GM10248 (cell line): ENCODE measurements around the gene TMEM117.
"Not testable (repeated sequence)": the region's sequence is repeated elsewhere in the genome, so short reads cannot be mapped to it uniquely, and the experiment has no call there.

ENCODE experiments used
- CTCF ChIA-PET: fragments of 300-600 bp; sonication (Branson Sonifier 250); formaldehyde crosslinking; extraction: SDS; loops from one replicate; lab custom pipeline; 2021; ENCODE audit warnings: antibody characterized with exemption; lab: Yijun Ruan, JAX
- POLR2A ChIA-PET: fragments of 350-650 bp; sonication (Branson Sonifier 250); formaldehyde crosslinking; extraction: SDS; loops from one replicate; lab custom pipeline; 2020; ENCODE audit warnings: antibody characterized with exemption; lab: Yijun Ruan, JAX
- DNase-seq: peaks from one replicate; pipeline ENCODE4 v3.0.0; 2012; ENCODE audit errors: extremely low spot score
- TF ChIP-seq, protein P1 (sequence below): IDR thresholded peaks from 2 replicates; pipeline ENCODE4 v1.5.1; 2012; ENCODE audit warnings: mild to moderate bottlenecking, low read depth; ENCODE audit errors: extremely low read depth, missing control alignments, control extremely low read depth

TMEM117 gene

DNA sequence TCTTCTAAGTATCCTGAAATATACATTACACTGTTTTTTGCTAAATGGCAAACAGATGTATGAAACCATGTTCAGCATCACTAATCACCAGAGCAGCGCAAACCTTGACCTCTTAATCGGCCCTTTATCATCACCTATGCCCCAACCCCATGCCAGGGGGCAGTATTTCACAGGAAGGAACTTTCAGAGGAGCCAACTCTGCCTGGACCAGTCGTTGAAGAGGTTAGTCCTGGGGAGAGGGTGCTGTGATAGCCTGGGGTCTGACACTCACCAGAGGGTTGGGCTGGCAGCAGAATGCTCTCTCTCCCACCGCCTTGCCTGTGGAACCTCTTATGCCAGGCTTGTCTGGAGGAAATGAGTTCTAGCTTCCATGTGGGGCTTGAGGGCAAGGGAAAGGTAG is 411.7 kb downstream of the TMEM117 start:
- TF ChIP-seq, protein P1, sequence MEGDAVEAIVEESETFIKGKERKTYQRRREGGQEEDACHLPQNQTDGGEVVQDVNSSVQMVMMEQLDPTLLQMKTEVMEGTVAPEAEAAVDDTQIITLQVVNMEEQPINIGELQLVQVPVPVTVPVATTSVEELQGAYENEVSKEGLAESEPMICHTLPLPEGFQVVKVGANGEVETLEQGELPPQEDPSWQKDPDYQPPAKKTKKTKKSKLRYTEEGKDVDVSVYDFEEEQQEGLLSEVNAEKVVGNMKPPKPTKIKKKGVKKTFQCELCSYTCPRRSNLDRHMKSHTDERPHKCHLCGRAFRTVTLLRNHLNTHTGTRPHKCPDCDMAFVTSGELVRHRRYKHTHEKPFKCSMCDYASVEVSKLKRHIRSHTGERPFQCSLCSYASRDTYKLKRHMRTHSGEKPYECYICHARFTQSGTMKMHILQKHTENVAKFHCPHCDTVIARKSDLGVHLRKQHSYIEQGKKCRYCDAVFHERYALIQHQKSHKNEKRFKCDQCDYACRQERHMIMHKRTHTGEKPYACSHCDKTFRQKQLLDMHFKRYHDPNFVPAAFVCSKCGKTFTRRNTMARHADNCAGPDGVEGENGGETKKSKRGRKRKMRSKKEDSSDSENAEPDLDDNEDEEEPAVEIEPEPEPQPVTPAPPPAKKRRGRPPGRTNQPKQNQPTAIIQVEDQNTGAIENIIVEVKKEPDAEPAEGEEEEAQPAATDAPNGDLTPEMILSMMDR = no peak
- ChIA-PET CTCF (no interaction called here), POLR2A (no interaction called here)
- DNase-seq = no peak

DNA sequence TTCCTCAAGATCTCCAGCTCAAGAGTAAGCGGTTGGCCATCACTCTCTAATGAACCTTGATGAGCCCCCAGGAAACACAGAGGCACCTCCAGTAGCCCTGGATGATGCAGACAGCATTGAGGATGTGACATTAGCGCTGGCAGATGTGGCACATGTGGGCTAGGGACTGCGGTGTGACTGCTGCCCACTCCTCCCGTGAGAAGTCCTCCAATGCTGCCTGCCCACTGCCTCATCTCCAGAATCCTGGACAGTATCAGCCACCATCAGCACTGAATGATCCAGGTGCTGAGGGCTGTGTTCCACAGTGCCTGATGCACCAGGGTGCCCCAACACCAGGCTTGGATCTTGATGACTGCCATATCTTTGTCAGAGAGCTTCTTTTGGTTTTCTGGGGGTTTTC is 412.6 kb downstream of the TMEM117 start:
- ChIA-PET POLR2A (no interaction called here), CTCF (no interaction called here)
- TF ChIP-seq, protein P1 = no peak
- no peak for DNase-seq

DNA sequence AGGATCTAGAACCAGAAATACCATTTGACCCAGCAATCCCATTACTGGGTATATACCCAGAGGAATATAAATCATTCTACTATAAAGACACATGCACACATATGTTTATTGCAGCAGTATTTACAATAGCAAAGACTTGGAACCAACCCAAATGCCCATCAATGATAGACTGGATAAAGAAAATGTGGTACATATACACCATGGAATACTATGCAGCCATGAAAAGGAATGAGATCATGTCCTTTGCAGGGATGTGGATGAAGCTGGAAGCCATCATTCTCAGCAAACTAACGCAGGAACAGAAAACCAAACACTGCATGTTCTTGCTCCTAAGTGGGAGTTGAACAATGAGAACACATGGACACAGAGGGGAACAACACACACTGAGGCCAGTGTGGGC is 414.6 kb downstream of the TMEM117 start:
- DNase-seq, CTCF ChIA-PET, POLR2A ChIA-PET: not testable (repeated sequence)

DNA sequence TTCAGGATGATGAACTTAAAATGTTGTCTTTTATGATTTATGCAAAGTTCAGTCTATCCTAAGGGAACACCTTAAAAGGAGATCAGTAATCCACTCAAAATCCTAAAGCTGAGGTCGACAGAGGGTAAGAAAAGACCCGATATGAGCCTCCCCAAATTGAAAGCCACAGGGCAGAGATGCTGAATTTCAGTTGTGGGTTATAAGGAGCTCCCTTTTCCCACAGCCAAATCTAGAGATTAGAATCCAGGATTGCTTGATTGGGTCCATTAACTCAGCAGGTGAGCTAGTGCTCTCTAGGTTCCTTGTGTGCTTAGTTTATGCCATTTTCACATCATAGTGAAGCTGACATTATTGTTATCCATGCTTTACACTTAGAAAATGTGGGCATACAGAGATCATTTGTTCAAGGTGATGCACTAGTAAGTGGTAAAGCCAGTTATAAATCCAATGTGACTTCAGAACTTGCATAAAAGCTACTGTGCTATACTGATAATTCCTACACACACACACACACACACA is 417.5 kb downstream of the TMEM117 start:
- ChIA-PET CTCF (interaction anchor here (0.8 to 1.2 kb wide), 2 partner anchors 24 to 37 kb away, joined by 3 read pairs; no protein-coding TSS in a partner anchor), POLR2A (no interaction called here)
- TF ChIP-seq, protein P1 = no peak
- DNase-seq = no peak

DNA sequence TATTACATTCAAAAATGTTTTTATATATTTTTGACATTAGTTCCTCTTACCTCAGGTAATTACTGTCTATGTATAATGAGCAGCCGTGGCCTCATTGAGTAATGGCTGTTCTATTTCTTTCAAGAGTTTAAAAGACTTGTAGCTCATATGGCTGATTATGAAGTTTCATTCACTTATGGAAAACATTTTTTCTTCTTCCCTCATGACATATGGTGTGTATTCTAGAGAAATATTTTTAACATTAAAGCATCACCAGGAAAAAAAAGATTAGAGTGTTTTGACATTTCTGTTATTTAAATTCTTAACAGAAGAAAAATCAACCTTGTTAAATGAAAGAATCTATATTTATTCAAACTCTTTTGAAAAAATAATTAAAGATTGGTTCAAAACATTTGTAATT is 422.4 kb downstream of the TMEM117 start:
- TF ChIP-seq, protein P1 = no peak
- POLR2A ChIA-PET = no interaction called here
- CTCF ChIA-PET = no interaction called here
- no peak for DNase-seq

DNA sequence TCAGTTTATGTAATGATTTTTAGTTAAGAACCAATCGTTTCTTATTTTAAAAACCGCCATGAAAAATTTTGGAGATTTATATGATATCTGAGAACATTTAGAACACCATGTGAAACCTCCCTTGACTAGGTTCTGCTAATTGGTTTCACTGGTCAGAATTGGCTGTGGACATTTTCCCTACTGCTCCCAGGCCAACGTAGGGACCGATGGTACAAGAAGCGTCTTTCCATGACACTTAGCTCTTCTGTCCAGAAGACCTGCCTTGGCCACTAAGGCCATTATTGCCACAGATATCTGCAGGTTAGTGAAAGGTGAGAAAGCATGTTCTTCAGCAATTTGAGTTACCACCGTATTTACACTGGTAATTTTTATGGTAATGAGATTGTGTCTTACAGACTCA is 424.0 kb downstream of the TMEM117 start:
- TF ChIP-seq, protein P1 = no peak
- no peak for DNase-seq
- CTCF ChIA-PET = interaction anchor here (0.9 kb wide), 1 partner anchor 30 kb away, joined by 3 read pairs; no protein-coding TSS in a partner anchor
- POLR2A ChIA-PET = no interaction called here

DNA sequence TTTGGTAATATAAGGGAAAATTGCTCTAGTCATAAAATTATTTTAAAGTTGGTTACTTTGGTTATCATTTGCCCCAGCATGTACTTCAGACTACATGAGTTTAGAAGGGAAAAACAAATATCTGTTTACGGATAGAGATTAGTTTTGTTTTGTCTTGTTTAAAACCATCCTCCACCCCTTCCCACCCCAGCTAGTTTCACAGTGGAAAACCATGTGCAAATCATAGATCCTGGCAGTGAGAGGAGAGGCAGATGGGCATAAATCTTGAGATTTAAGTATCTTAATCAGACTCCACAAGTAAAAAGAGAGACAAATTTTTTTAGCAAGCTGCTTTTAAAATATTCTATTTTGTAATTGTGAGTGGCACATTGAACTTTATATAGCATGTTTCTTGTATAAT is 424.7 kb downstream of the TMEM117 start:
- POLR2A ChIA-PET = no interaction called here
- TF ChIP-seq, protein P1 = no peak
- no peak for DNase-seq
- CTCF ChIA-PET = no interaction called here
